ENCODE data around the gene PKIG.

- TF ChIP-seq CTCF (IDR thresholded peaks at IDR 0.05): no peak
- no peak for TF ChIP-seq POLR2A (IDR thresholded peaks at IDR 0.05)
These were observed 65.7 kb downstream of the PKIG start for GRCh38 chr20:44648068-44648467.
